H1 (cell line): ENCODE data around the gene BPIFB2. TPM values are rescaled to one million over a fixed set of nuclear protein-coding genes. Genes with fewer than 3 reads are reported as not detected.

Experiments
- CTCF ChIA-PET: fragments of 300-600 bp; sonication (Branson Sonifier 250); formaldehyde crosslinking; loops from one replicate; lab custom pipeline; 2021; ENCODE audit not compliant: partially characterized antibody; lab: Charles Lee
- POLR2A ChIA-PET: fragments of 300-600 bp; sonication (Branson Sonifier 250); formaldehyde crosslinking; loops from one replicate; lab custom pipeline; 2021; ENCODE audit warnings: inconsistent platforms; ENCODE audit not compliant: partially characterized antibody; lab: Charles Lee
- DNase-seq, 2 experiments: peaks; one replicate each; pipeline versions ENCODE4 v3.0.0 to v3.0.0-alpha.2; 2010 to 2022; ENCODE audit warnings: low spot score in 2 of 2, low read depth in 1 of 2, mixed read lengths in 1 of 2
- FAIRE-seq: peaks from 2 replicates; lab custom pipeline; 2011; peaks lifted over from hg19 to GRCh38; lab: Jason Lieb, UNC
- H2AFZ ChIP-seq: 2 replicates; pipeline ENCODE4 v1.8.1; 2012; ENCODE audit warnings: low read length, inconsistent platforms
- H2AK5ac ChIP-seq: 2 replicates; pipeline ENCODE4 v1.6.1; 2013; ENCODE audit warnings: low read depth, low read length
- H2BK120ac ChIP-seq: replicated peaks from 2 replicates; pipeline ENCODE3; 2013; ENCODE audit warnings: low read depth, low read length, inconsistent platforms
- H2BK12ac ChIP-seq: 2 replicates; pipeline ENCODE4 v1.6.1; 2013; ENCODE audit warnings: low read depth, low read length
- H2BK15ac ChIP-seq: 2 replicates; pipeline ENCODE4 v1.6.1; 2013; ENCODE audit warnings: low read length
- H2BK20ac ChIP-seq: 2 replicates; pipeline ENCODE4 v1.6.1; 2013; ENCODE audit warnings: low read length
- H2BK5ac ChIP-seq: 2 replicates; pipeline ENCODE4 v1.6.1; 2013; ENCODE audit warnings: low read depth, low read length
- H3K14ac ChIP-seq: 2 replicates; pipeline ENCODE4 v1.6.1; 2013; ENCODE audit warnings: inconsistent platforms; ENCODE audit not compliant: insufficient read length
- H3K18ac ChIP-seq: 2 replicates; pipeline ENCODE4 v1.6.1; 2013; ENCODE audit warnings: low read length; ENCODE audit errors: extremely low read depth
- H3K23ac ChIP-seq: 2 replicates; pipeline ENCODE4 v1.6.1; 2013; ENCODE audit warnings: inconsistent platforms; ENCODE audit not compliant: insufficient read length
- H3K23me2 ChIP-seq: 2 replicates; pipeline ENCODE4 v1.6.1; 2013; ENCODE audit warnings: low read depth, low read length
- H3K27ac ChIP-seq: 2 replicates; pipeline ENCODE4 v1.6.1; 2011; ENCODE audit warnings: low read depth, low read length, inconsistent platforms
- H3K27me3 ChIP-seq, 4 experiments: replicated peaks in 1 of 4; 1 replicate in 1 of 4; 2 replicates in 3 of 4; pipeline versions ENCODE4 v1.6.1 to v1.8.1; 2011 to 2013; ENCODE audit warnings: low read length in 3 of 4, mild to moderate bottlenecking in 3 of 4, inconsistent platforms in 2 of 4, mixed read lengths in 2 of 4, moderate library complexity in 1 of 4; ENCODE audit not compliant: control insufficient read depth in 3 of 4, insufficient read depth in 3 of 4; ENCODE audit errors: extremely low read depth in 1 of 4
- H3K36me3 ChIP-seq, 4 experiments: 2 replicates each; pipeline versions ENCODE4 v1.6.1 to v1.8.1; 2011 to 2013; ENCODE audit warnings: mild to moderate bottlenecking in 4 of 4, low read length in 3 of 4, moderate library complexity in 2 of 4, control low read depth in 1 of 4, inconsistent platforms in 1 of 4; ENCODE audit not compliant: insufficient read depth in 4 of 4, control insufficient read depth in 2 of 4
- H3K4ac ChIP-seq: replicated peaks from 2 replicates; pipeline ENCODE3; 2013; ENCODE audit warnings: low read length, low read depth, mixed read lengths, inconsistent platforms; ENCODE audit not compliant: insufficient read length
- H3K4me1 ChIP-seq, 4 experiments: replicated peaks in 1 of 4; 1 replicate in 1 of 4; 2 replicates in 3 of 4; pipeline versions ENCODE4 v1.6.1 to v1.8.1; 2011 to 2013; ENCODE audit warnings: low read length in 3 of 4, inconsistent platforms in 2 of 4, mixed read lengths in 1 of 4; ENCODE audit not compliant: insufficient read depth in 4 of 4, control insufficient read depth in 3 of 4
- H3K4me2 ChIP-seq, 2 experiments: 2 replicates each; pipeline versions ENCODE4 v1.6.1 to v1.8.1; 2011 to 2013; ENCODE audit warnings: low read depth in 2 of 2, low read length in 2 of 2, control low read depth in 1 of 2, inconsistent platforms in 1 of 2, mild to moderate bottlenecking in 1 of 2; ENCODE audit not compliant: insufficient read depth in 1 of 2
- H3K4me3 ChIP-seq, 4 experiments: fragments of 200-600, 300-600 bp in 1 of 4; sonication (generic), shearing (Covaris generic), sonication (Bioruptor Twin) in 1 of 4; 2 replicates each; pipeline versions ENCODE4 v1.5.1 to v1.8.1; 2011 to 2016; ENCODE audit warnings: low read length in 4 of 4, low read depth in 3 of 4, control low read depth in 2 of 4, inconsistent platforms in 2 of 4, mild to moderate bottlenecking in 2 of 4, mixed read lengths in 1 of 4, moderate library complexity in 1 of 4; ENCODE audit not compliant: insufficient read depth in 2 of 4; ENCODE audit errors: extremely low read depth in 1 of 4
- H3K56ac ChIP-seq: replicated peaks from 2 replicates; pipeline ENCODE3; 2013; ENCODE audit warnings: low read depth, mild to moderate bottlenecking, mixed read lengths, low read length, inconsistent platforms; ENCODE audit not compliant: insufficient read length
- H3K79me1 ChIP-seq: 2 replicates; pipeline ENCODE4 v1.6.1; 2013; ENCODE audit warnings: low read depth, low read length, control low read depth
- H3K79me2 ChIP-seq, 2 experiments: 2 replicates each; pipeline versions ENCODE4 v1.6.1 to v1.8.1; 2012 to 2013; ENCODE audit warnings: low read length in 2 of 2, mild to moderate bottlenecking in 2 of 2, inconsistent platforms in 1 of 2; ENCODE audit not compliant: insufficient read depth in 2 of 2, control insufficient read depth in 1 of 2
- H3K9ac ChIP-seq, 4 experiments: replicated peaks in 1 of 4; 1 replicate in 1 of 4; 2 replicates in 3 of 4; pipeline versions ENCODE4 v1.6.1 to v1.8.1; 2011 to 2013; ENCODE audit warnings: low read depth in 3 of 4, low read length in 3 of 4, control low read depth in 2 of 4, mild to moderate bottlenecking in 2 of 4, moderate library complexity in 2 of 4, inconsistent platforms in 1 of 4; ENCODE audit errors: extremely low read depth in 1 of 4
- H3K9me3 ChIP-seq, 2 experiments: 2 replicates each; pipeline versions ENCODE4 v1.6.1 to v1.8.1; 2012 to 2013; ENCODE audit warnings: mild to moderate bottlenecking in 2 of 2, moderate library complexity in 2 of 2, control low read depth in 1 of 2, inconsistent platforms in 1 of 2, low read depth in 1 of 2, low read length in 1 of 2, mixed read lengths in 1 of 2; ENCODE audit not compliant: insufficient read depth in 2 of 2
- H4K20me1 ChIP-seq, 2 experiments: replicated peaks in 1 of 2; 2 replicates each; pipeline versions ENCODE3 to v1.8.1; 2011 to 2013; ENCODE audit warnings: inconsistent platforms in 2 of 2, low read length in 2 of 2, mild to moderate bottlenecking in 1 of 2; ENCODE audit not compliant: insufficient read depth in 2 of 2, control insufficient read depth in 1 of 2
- H4K5ac ChIP-seq: 2 replicates; pipeline ENCODE4 v1.6.1; 2013; ENCODE audit warnings: low read length, low read depth, mixed read lengths, inconsistent platforms; ENCODE audit not compliant: insufficient read length
- H4K8ac ChIP-seq: 2 replicates; pipeline ENCODE4 v1.8.0; 2013; ENCODE audit warnings: mild to moderate bottlenecking, moderate library complexity, low read length, inconsistent platforms; ENCODE audit not compliant: insufficient read depth; ENCODE audit errors: extremely low read depth
- H4K91ac ChIP-seq: replicated peaks from 2 replicates; pipeline ENCODE3; 2013; ENCODE audit warnings: low read length, mixed read lengths, inconsistent platforms; ENCODE audit not compliant: insufficient read length
- RFX5 ChIP-seq: IDR thresholded peaks from 2 replicates; pipeline ENCODE4 v1.6.1; 2011; ENCODE audit warnings: low read depth, low read length, improper control_type of control experiment, borderline replicate concordance
- WGBS, 2 experiments: shearing (Covaris generic) in 1 of 2; methylation state at CpG; one replicate each; pipeline versions ENCODE4 v1.1.6 to v1.1.7; 2013 to 2015; ENCODE audit warnings: low lambda C conversion rate in 2 of 2, mixed read lengths in 2 of 2, inconsistent platforms in 1 of 2, low coverage in 1 of 2, missing lambda C conversion rate in 1 of 2; ENCODE audit not compliant: insufficient replicate concordance in 2 of 2, insufficient coverage in 1 of 2, insufficient read length in 1 of 2; ENCODE audit errors: extremely low coverage in 1 of 2, missing lambda C conversion rate in 1 of 2; 5-methylcytosine and 5-hydroxymethylcytosine counted together
- polyA plus RNA-seq, 7 experiments: library from polyadenylated mRNA; depleted of rRNA in 3 of 7; stranded (reverse) in 5 of 7; unstranded in 2 of 7; fragments of >200 nt in 5 of 7; fragments of 200-250 nt in 2 of 7; gene quantifications; 1 replicate in 5 of 7; 2 replicates in 1 of 7; 4 replicates in 1 of 7; pipeline versions ENCODE4 v1.2.1 to v1.2.3, GENCODE V29; 2011 to 2013; ENCODE audit warnings: missing spikeins in 2 of 7, mixed read lengths in 2 of 7
- total RNA-seq: library from RNA; stranded (reverse); fragmentation: NEBNext Ultra II Directional; extraction: Animal tissue kit (Norgen Biotek cat#: 25700); gene quantifications from 2 replicates; pipeline ENCODE4 v1.2.1, GENCODE V29; 2021

The BPIFB2 gene
- total and polyA plus RNA-seq, 2 of the 8 experiments (the other 6 are each of a cell fraction or from before 2014, with no cell fraction given): not detected

DNA sequence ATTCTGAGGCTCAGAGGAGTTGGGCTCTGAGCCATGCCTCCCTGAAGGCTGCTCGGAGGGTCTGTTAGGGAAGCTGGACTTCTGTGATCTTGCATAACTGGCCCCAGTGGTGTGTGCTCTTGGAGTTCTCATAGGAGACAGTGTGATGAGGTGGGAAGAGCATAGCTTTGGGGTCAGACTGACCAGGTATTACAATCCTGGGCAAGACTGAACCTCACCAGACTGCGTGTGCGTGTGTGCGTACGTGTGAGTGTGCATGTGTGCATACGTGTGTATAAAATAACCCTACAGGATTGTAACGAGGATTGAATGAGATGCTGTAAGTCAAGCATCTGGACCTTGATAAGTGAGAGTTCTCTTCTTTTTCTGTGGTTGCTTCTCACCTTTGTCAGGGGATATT is 10.0 kb downstream of the BPIFB2 start:
- FAIRE-seq: no peak
- Histone ChIP-seq H3K23ac (no peak overlapping the region), H3K4me1 (peaks cover 0 to 11% (median 0%) of the 10 kb centered on the region in 4 experiments; a peak in 1 of 7 replicates), H3K4me2 (no peak overlapping the region), H4K91ac (no peak overlapping the region), H3K27me3 (no peaks in the 10 kb centered on the region), H3K79me2 (no peaks in the 10 kb centered on the region), H4K8ac (no peak overlapping the region), H4K5ac (no peak overlapping the region), H3K56ac (no peak overlapping the region), H3K9me3 (no peaks in the 10 kb centered on the region), H3K14ac (no peak overlapping the region), H3K36me3 (no peaks in the 10 kb centered on the region), H2BK20ac (no peak overlapping the region), H3K4me3 (no peak overlapping the region), H3K79me1 (no peaks in the 10 kb centered on the region), H2BK120ac (no peak overlapping the region), H4K20me1 (peaks cover 0 to 2% of the 10 kb centered on the region in 2 experiments), H2AK5ac (no peak overlapping the region), H3K4ac (no peak overlapping the region), H2BK5ac (no peak overlapping the region), H3K9ac (no peak overlapping the region), H2BK12ac (no peak overlapping the region), H2BK15ac (0 out of 2 replicates have a peak overlapping the region, but pooled peaks have one; percentile 72), H3K18ac (no peak overlapping the region), H2AFZ (no peak overlapping the region), H3K23me2 (no peaks in the 10 kb centered on the region), H3K27ac (no peak overlapping the region)
- ChIA-PET POLR2A (interaction anchor here (1.0 to 1.3 kb wide), 2 partner anchors 12 to 18 kb away, joined by 4 to 5 read pairs; no protein-coding TSS in a partner anchor), CTCF (interaction anchor here (0.9 to 11.8 kb wide), 6 partner anchors 14 to 78 kb away, joined by 3 to 86 read pairs (median 3); partner anchors contain the start of genes BPIFB2 and SUN5)
- DNase-seq: no peak
- WGBS, 2 experiments: 94% methylated on average over 7 of the region's 7 CpGs; no CpG with 5 or more reads in 1 of the 2 experiments
- no peak for TF ChIP-seq RFX5
